Muscle layer of duodenum (tissue), 2 donors: Measurements from ENCODE around the gene M1AP.
"Not testable (repeated sequence)": the region's sequence is repeated elsewhere in the genome, so short reads cannot be mapped to it uniquely, and the experiment has no call there.

Source experiments
- H3K27ac ChIP-seq: one replicate; pipeline ENCODE4 v1.7.0; 2013; ENCODE audit warnings: mild to moderate bottlenecking, low read length
- H3K27me3 ChIP-seq: one replicate; pipeline ENCODE4 v1.7.0; 2013; ENCODE audit warnings: low read depth, mild to moderate bottlenecking, control low read depth, low read length
- H3K36me3 ChIP-seq, 2 donors: one replicate each; pipeline ENCODE4 v1.7.0; 2013; ENCODE audit warnings: low read length in 2 of 2, control low read depth in 1 of 2, mild to moderate bottlenecking in 1 of 2; ENCODE audit not compliant: insufficient read depth in 2 of 2, control insufficient read depth in 1 of 2
- H3K4me1 ChIP-seq, 2 donors: one replicate each; pipeline ENCODE4 v1.7.0; 2013; ENCODE audit warnings: low read length in 2 of 2, mild to moderate bottlenecking in 2 of 2, control low read depth in 1 of 2, moderate library complexity in 1 of 2; ENCODE audit not compliant: insufficient read depth in 2 of 2, control insufficient read depth in 1 of 2
- H3K4me3 ChIP-seq, 2 donors: one replicate each; pipeline ENCODE4 v1.7.0; 2013; ENCODE audit warnings: low read length in 2 of 2, low read depth in 1 of 2, mild to moderate bottlenecking in 1 of 2
- H3K9me3 ChIP-seq, 2 donors: one replicate each; pipeline ENCODE4 v1.7.0; 2013; ENCODE audit warnings: low read length in 2 of 2, control low read depth in 1 of 2, mild to moderate bottlenecking in 1 of 2; ENCODE audit not compliant: control insufficient read depth in 1 of 2
- donor health status: healthy.

M1AP gene

GRCh38 chr2:74575320-74575719 is 72.8 kb downstream of the M1AP start:
- no peaks in the 10 kb centered on the region for H3K27me3 ChIP-seq
- H3K27ac ChIP-seq = no peak overlapping the region
- H3K9me3 ChIP-seq = no peaks in the 10 kb centered on the region
- H3K4me3 ChIP-seq = no peak overlapping the region
- no peaks in the 10 kb centered on the region for H3K36me3 ChIP-seq
- peaks cover 0 to 7% of the 10 kb centered on the region in 2 donors for H3K4me1 ChIP-seq

DNA sequence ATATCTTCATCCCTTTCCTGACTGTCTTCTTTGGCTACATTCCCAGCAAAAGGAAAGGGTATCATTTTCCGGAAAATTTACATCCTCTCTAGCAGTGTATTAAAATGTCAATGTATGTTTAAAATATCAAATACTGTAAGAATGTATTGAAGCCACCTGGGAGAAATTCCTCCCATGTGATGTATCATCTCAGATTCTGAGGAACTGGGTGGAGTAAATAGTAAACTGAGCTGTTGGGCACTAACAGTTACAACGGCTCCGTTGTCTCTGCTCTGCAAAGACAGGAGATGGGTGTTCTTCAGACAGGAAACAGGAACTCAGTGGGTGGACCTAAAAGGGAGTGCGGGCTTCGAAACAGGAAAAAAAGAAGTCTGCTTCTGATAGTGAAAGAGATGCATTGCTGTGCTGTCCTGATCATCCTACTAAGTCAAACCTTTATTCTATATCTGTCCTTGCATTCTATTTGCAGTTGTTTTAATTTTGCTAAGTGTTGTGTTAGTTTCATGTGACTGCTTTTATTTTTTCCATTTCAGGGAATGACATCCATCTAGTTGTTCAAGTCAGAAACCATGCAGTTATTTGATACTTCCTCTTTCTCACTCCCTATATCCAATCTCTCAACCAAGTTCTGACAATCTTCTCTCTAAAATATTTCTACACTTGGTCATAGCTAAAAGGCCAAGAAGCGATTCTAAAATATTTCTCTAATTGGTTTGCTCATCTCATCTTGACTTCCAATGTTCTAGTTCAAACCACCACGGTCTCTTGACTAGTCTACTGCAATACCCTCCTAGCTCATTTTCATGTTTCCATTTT is 74.2 kb downstream of the M1AP start:
- H3K4me1 ChIP-seq = peaks cover 0 to 7% of the 10 kb centered on the region in 2 donors
- no peak overlapping the region for H3K4me3 ChIP-seq
- H3K27me3 ChIP-seq = no peaks in the 10 kb centered on the region
- H3K36me3 ChIP-seq = no peaks in the 10 kb centered on the region
- H3K27ac ChIP-seq = no peak overlapping the region
- no peaks in the 10 kb centered on the region for H3K9me3 ChIP-seq

DNA sequence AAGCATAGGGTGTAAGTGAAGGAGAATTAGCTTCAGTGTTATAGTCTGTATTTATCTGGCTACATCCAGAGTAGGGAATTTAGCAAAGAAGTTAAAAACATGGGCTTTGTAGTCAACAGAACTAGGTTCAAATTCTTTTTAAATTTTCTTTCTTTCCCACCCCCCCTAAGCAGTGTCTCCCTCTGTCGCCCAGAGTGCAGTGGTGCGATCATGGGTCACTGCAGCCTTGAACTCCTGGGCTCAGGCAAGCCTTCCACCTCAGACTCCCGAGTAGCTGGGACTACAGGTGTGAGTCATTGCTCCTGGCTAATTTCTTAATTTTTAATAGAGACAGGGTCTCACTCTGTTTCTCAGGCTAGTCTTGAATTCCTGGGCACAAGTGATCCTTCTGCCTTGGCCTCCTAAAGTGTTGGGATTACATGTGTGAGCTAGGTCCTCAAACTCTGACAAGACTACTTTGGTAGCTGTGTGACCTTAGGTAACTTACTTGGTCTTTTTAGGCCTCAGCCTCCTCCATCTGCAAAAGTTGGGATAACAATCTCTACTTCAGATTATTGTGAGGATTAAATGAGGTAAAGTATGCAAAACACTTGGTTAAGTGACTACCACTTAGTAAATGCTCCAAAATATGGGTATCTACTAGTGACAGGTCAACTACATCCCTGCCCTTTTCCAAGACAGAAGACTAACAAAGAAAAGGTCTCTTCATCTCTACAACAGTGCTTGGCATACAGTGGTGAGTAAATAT is 75.8 kb downstream of the M1AP start:
- Histone ChIP-seq H3K36me3 (no peaks in the 10 kb centered on the region), H3K27me3 (no peaks in the 10 kb centered on the region), H3K4me1 (peaks cover 0 to 7% of the 10 kb centered on the region in 2 donors), H3K27ac (no peak overlapping the region), H3K9me3 (no peaks in the 10 kb centered on the region), H3K4me3 (no peak overlapping the region)

DNA sequence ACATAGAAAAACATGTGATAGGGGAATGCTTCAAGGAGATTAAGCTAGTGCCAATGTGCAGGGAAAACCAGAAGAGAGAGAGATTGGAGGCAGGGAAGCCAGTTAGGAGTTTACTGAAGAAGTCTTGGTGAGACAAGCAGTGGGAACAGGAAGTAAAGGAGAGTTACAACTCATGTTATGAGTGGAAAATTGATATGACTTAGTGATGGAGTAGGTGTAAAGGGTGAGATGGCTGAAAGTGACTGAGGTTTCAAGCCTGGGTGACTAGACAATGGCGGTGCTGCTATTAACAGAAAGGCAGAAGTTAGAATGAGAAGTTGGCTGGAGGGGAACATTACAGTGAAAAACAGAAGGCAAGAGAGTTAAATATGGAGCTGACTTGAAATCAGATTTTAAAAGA is 77.1 kb downstream of the M1AP start:
- H3K27ac ChIP-seq = no peak overlapping the region
- H3K36me3 ChIP-seq = no peaks in the 10 kb centered on the region
- no peaks in the 10 kb centered on the region for H3K27me3 ChIP-seq
- no peak overlapping the region for H3K4me3 ChIP-seq
- H3K4me1 ChIP-seq = no peaks in the 10 kb centered on the region
- no peaks in the 10 kb centered on the region for H3K9me3 ChIP-seq

- H3K4me1 ChIP-seq = no peaks in the 10 kb centered on the region
- no peaks in the 10 kb centered on the region for H3K36me3 ChIP-seq
- no peak overlapping the region for H3K4me3 ChIP-seq
- no peaks in the 10 kb centered on the region for H3K27me3 ChIP-seq
- H3K9me3 ChIP-seq = no peaks in the 10 kb centered on the region
- no peak overlapping the region for H3K27ac ChIP-seq
Observed at GRCh38 chr2:74569686-74570085, 78.4 kb downstream of the M1AP start.

DNA sequence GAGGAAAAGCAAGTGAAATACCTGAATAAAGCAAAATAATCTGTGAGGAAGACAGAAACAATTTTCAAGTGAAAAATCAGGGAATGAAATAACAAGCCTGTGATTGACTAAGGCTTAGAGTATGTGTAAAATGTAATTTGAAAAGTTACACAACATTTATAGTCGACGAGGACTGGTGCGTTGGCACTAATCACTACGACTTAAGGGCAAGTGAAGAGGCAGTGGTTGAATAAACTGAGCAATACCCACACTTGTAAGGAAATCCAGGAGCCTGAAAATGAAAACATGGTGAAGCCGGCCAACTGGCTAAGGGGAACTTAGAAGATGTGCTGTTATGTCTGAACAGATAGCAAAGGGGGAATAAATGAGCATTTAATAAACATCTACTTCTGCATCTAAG is 80.2 kb downstream of the M1AP start:
- no peak overlapping the region for H3K4me3 ChIP-seq
- no peaks in the 10 kb centered on the region for H3K36me3 ChIP-seq
- H3K4me1 ChIP-seq = no peaks in the 10 kb centered on the region
- H3K27me3 ChIP-seq = no peaks in the 10 kb centered on the region
- H3K9me3 ChIP-seq = no peaks in the 10 kb centered on the region
- no peak overlapping the region for H3K27ac ChIP-seq

DNA sequence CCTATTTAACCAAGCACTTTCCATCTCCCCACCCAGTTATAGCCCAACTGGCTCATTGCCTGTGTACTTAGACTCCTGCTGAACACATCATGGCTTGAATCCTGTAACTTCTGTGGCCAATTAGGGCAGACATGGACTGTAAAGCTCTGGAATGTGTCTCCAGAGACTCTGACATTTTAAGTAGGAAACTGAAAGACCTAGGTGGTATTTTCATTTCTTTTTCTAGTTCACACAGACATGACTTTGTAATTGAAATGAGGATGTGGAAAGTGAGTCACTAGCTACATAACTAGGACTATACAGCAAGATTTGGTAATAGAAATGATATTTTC is 81.4 kb downstream of the M1AP start:
- no peak overlapping the region for H3K27ac ChIP-seq
- H3K4me1 ChIP-seq = no peaks in the 10 kb centered on the region
- H3K4me3 ChIP-seq = no peak overlapping the region
- no peaks in the 10 kb centered on the region for H3K36me3 ChIP-seq
- H3K9me3 ChIP-seq = no peaks in the 10 kb centered on the region
- no peaks in the 10 kb centered on the region for H3K27me3 ChIP-seq

DNA sequence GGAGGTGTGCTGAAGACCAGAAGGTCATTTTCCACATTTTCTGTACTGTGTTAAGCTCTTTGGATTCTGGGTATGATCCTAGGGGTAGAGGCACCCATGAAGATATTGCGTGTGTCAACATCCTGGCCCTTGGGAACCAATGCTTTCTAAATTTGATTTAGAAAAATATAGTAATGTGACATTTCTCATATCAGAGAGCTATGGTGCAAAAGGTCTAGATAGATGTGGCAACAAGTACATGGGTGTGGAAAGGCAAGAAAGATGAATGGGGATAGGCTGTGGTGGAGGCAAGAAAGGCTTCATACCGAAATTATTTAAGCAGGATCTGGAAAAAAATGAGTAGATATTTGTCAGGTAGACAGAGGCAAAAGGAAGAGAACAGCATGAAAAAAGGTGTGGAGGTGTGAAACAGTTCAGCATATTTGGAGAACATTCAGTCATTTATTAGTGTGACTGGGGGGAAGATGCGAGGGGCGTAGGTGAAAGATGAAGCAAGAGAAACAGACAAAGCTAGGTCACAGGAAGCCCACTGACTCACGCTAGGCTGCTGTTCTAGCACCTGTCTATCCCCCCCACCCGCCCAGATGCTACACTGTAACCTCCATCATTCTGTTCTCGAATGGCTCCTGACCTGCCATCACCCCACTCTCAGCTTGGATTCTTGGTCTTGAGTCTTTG is 81.9 kb downstream of the M1AP start:
- H3K36me3 ChIP-seq = no peaks in the 10 kb centered on the region
- H3K4me1 ChIP-seq = no peaks in the 10 kb centered on the region
- no peaks in the 10 kb centered on the region for H3K27me3 ChIP-seq
- H3K27ac ChIP-seq = no peak overlapping the region
- no peaks in the 10 kb centered on the region for H3K9me3 ChIP-seq
- H3K4me3 ChIP-seq = no peak overlapping the region

GRCh38 chr2:74564222-74564621 is 83.9 kb downstream of the M1AP start:
- Histone ChIP-seq H3K36me3 (no peaks in the 10 kb centered on the region), H3K27ac (no peak overlapping the region), H3K9me3 (no peaks in the 10 kb centered on the region), H3K4me3 (no peak overlapping the region), H3K4me1 (no peaks in the 10 kb centered on the region), H3K27me3 (no peaks in the 10 kb centered on the region)

DNA sequence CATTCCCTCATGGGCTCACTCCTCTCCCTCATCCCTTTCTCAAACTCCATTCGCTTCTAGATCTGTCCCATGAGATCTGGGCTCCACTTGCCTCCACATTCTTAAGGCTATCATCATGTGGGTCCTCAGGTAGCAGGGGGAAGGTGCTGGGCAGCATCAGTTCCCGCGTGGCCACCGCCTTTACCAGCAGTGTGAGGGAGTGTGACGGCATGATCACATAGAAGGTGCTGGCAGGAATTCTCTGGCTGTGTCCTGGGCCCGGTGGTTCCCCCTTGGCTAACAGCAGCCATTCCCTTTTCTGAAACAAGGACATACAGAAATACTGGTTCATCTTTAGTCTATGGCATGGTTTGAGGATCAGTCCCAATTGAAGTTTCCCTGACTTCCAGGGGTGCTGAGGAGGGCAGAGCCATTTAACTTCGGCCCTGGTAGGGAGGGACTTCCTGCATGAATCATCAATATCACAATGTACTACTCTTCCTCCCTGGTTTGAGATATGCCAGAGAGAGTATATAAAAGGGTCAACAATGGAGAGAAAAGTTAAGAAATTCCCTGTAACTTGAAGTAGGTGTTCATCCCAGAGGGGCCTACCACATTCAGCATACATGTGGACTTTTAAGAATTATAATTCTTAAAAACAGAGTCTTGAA is 85.9 kb downstream of the M1AP start:
- H3K9me3 ChIP-seq = no peaks in the 10 kb centered on the region
- H3K36me3 ChIP-seq = no peaks in the 10 kb centered on the region
- no peak overlapping the region for H3K27ac ChIP-seq
- H3K4me1 ChIP-seq = no peaks in the 10 kb centered on the region
- H3K4me3 ChIP-seq = no peak overlapping the region
- H3K27me3 ChIP-seq = no peaks in the 10 kb centered on the region

GRCh38 chr2:74561022-74561421 is 87.1 kb downstream of the M1AP start:
- not testable (repeated sequence) for H3K36me3 ChIP-seq

More at GRCh38 chr2:74561022-74561421, 87.1 kb downstream of the M1AP start:
- not testable (repeated sequence) for H3K4me3 ChIP-seq, H3K4me1 ChIP-seq, H3K27me3 ChIP-seq, H3K27ac ChIP-seq, H3K9me3 ChIP-seq
